Measurements from ENCODE around the gene FADS3. TPM values are rescaled to one million over a fixed set of nuclear protein-coding genes. Genes with fewer than 3 reads are reported as not detected.

Gene FADS3
- total RNA-seq, 6 experiments from 2014 or later: 126 to 161 (median 137) TPM

- DNase-seq: peak; percentile 80
- H3K27ac Mint-ChIP-seq: peak overlapping the region; percentile 58
- TF ChIP-seq, protein P1, sequence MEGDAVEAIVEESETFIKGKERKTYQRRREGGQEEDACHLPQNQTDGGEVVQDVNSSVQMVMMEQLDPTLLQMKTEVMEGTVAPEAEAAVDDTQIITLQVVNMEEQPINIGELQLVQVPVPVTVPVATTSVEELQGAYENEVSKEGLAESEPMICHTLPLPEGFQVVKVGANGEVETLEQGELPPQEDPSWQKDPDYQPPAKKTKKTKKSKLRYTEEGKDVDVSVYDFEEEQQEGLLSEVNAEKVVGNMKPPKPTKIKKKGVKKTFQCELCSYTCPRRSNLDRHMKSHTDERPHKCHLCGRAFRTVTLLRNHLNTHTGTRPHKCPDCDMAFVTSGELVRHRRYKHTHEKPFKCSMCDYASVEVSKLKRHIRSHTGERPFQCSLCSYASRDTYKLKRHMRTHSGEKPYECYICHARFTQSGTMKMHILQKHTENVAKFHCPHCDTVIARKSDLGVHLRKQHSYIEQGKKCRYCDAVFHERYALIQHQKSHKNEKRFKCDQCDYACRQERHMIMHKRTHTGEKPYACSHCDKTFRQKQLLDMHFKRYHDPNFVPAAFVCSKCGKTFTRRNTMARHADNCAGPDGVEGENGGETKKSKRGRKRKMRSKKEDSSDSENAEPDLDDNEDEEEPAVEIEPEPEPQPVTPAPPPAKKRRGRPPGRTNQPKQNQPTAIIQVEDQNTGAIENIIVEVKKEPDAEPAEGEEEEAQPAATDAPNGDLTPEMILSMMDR (IDR thresholded peaks at IDR 0.05): peak; percentile 51; the same call in 1 of the 2 replicates
- H3K4me3 Mint-ChIP-seq: peak overlapping the region; percentile 91
- H3K4me1 Mint-ChIP-seq (ENCODE audit: low read depth): peaks cover 46% of the 10 kb centered on the region
- peaks cover 21% of the 10 kb centered on the region for H3K36me3 Mint-ChIP-seq (ENCODE audit: low read depth)
- no peaks in the 10 kb centered on the region; the same call in 1 of the 2 replicates for H3K27me3 Mint-ChIP-seq (ENCODE audit: insufficient read depth)
- H3K9me3 Mint-ChIP-seq: no peaks in the 10 kb centered on the region
These were observed 615 bp downstream of the FADS3 start for GRCh38 chr11:61890529-61891330.

DNA sequence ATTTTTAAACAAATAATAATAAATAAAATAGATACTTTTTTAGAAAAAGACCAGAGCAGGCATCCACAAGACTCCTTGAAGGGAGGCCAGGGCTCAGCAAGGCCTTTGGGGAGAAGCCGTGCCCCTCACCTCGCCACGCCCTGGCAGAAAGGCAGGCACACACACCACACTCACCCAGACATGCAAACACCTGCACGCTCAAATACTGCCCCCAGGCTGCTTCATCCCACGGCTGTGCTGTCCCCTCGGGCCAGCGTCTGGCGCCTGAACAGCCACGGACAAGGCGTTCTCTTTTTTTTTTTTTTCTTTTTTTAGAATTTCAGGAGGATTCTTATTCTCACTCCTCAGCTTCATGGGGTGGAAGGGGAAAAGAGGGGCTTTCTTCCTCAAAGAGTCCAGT lies 1.5 kb downstream of the FADS3 start:
- TF ChIP-seq, protein P1 (IDR thresholded peaks at IDR 0.05): no peak
- no peaks in the 10 kb centered on the region for H3K9me3 Mint-ChIP-seq
- no peak for DNase-seq
- H3K4me3 Mint-ChIP-seq: peak overlapping the region; percentile 91
- no peaks in the 10 kb centered on the region; the same call in 1 of the 2 replicates for H3K27me3 Mint-ChIP-seq (ENCODE audit: insufficient read depth)
- peaks cover 21% of the 10 kb centered on the region for H3K36me3 Mint-ChIP-seq (ENCODE audit: low read depth)
- peak overlapping the region; percentile 58 for H3K27ac Mint-ChIP-seq
- H3K4me1 Mint-ChIP-seq (ENCODE audit: low read depth): peaks cover 51% of the 10 kb centered on the region

- no peaks in the 10 kb centered on the region; the same call in 1 of the 2 replicates for H3K27me3 Mint-ChIP-seq (ENCODE audit: insufficient read depth)
- H3K9me3 Mint-ChIP-seq: no peaks in the 10 kb centered on the region
- H3K4me3 Mint-ChIP-seq: peak overlapping the region; percentile 70
- peaks cover 39% of the 10 kb centered on the region for H3K4me1 Mint-ChIP-seq (ENCODE audit: low read depth)
- TF ChIP-seq, protein P1 (IDR thresholded peaks at IDR 0.05): no peak
- DNase-seq: no peak
- peaks cover 21% of the 10 kb centered on the region for H3K36me3 Mint-ChIP-seq (ENCODE audit: low read depth)
- peak overlapping the region; percentile 84 for H3K27ac Mint-ChIP-seq
These were observed 2.8 kb downstream of the FADS3 start for GRCh38 chr11:61888590-61888989.

GRCh38 chr11:61887839-61888494 lies 3.4 kb downstream of the FADS3 start:
- Mint-ChIP-seq H3K27me3 (ENCODE audit: insufficient read depth) (peaks cover 1% of the 10 kb centered on the region), H3K9me3 (no peaks in the 10 kb centered on the region), H3K4me3 (peak overlapping the region; percentile 70), H3K36me3 (ENCODE audit: low read depth) (peaks cover 27% of the 10 kb centered on the region), H3K27ac (peak overlapping the region; percentile 84), H3K4me1 (ENCODE audit: low read depth) (peaks cover 41% of the 10 kb centered on the region)
- TF ChIP-seq, protein P1 (IDR thresholded peaks at IDR 0.05): no peak
- DNase-seq: peak; percentile 94

DNA sequence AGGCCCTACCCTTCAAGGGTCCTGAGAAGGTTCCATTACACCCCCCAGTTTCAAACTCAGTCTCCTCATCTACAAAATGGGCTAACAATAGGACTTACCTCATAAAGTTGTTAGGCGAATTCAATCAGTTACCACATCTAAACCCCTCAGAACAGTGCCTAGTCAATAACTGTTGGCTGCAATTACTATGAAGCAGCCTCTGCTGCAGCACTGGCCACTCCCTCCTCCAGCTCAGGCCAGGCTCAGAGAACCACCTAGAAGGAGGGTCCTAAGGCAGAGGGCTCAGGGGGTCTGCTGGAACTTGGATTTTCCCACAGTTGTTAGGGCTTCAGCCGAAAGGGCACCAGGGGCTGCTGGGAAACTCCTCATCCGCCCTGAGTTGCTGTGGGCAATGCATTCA lies 4.7 kb downstream of the FADS3 start:
- H3K4me1 Mint-ChIP-seq (ENCODE audit: low read depth): peaks cover 48% of the 10 kb centered on the region

More for the DNA sequence above, 4.7 kb downstream of the FADS3 start:
- Mint-ChIP-seq H3K27me3 (ENCODE audit: insufficient read depth) (peaks cover 1% of the 10 kb centered on the region), H3K9me3 (no peaks in the 10 kb centered on the region), H3K36me3 (ENCODE audit: low read depth) (peaks cover 29% of the 10 kb centered on the region), H3K27ac (no peak overlapping the region), H3K4me3 (no peak overlapping the region)
- DNase-seq: no peak
- TF ChIP-seq, protein P1 (IDR thresholded peaks at IDR 0.05): no peak
